BLaER1 (cell line): ENCODE measurements around the gene CYB561D1.

ENCODE experiments used
- H3K27ac ChIP-seq: shearing (Covaris generic); formaldehyde crosslinking; 2 replicates; pipeline ENCODE4 v1.8.1; 2022
- H3K27me3 ChIP-seq: shearing (Covaris generic); formaldehyde crosslinking; 2 replicates; pipeline ENCODE4 v1.8.1; 2022
- H3K36me3 ChIP-seq: shearing (Covaris generic); formaldehyde crosslinking; 2 replicates; pipeline ENCODE4 v1.8.1; 2022
- H3K4me1 ChIP-seq: shearing (Covaris generic); formaldehyde crosslinking; 2 replicates; pipeline ENCODE4 v1.8.1; 2022
- H3K4me2 ChIP-seq: shearing (Covaris generic); formaldehyde crosslinking; 2 replicates; pipeline ENCODE4 v1.8.1; 2022
- H3K4me3 ChIP-seq: shearing (Covaris generic); formaldehyde crosslinking; 2 replicates; pipeline ENCODE4 v1.8.1; 2022
- H3K9ac ChIP-seq: shearing (Covaris generic); formaldehyde crosslinking; 2 replicates; pipeline ENCODE4 v1.8.1; 2022
- H3K9me3 ChIP-seq: shearing (Covaris generic); formaldehyde crosslinking; 2 replicates; pipeline ENCODE4 v1.8.1; 2022
- H4K20me1 ChIP-seq: shearing (Covaris generic); formaldehyde crosslinking; 2 replicates; pipeline ENCODE4 v1.8.1; 2022
- Cebpa-rat ChIP-seq: shearing (Covaris generic); IDR thresholded peaks from 2 replicates; pipeline ENCODE4 v1.8.1; 2022

The CYB561D1 gene

DNA sequence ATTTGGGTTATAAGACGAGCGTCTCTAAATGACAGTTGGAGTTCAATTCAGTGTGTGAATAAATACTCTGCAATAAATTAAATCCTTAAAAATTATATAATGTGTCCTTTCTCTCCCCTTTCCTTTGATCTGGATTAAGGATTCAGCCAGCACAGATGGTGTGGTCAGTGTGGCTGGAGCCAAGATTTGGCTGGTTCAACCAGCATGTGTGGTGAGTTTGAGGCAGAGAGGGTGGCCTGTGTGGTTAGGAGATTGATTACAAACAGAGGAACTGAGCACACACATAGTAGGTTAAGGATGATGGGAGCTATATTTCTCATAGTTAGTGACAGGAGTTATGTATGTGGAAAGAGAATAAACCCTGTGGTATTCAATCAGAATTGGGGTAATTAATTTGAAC, 29.8 kb downstream of the CYB561D1 start:
- H3K9me3 ChIP-seq, result no peaks in the 10 kb centered on the region
- H3K4me3 ChIP-seq, result no peak overlapping the region
- TF ChIP-seq Cebpa-rat, result no peak
- H3K4me1 ChIP-seq, result peaks cover 14% of the 10 kb centered on the region
- no peak overlapping the region for H3K27ac ChIP-seq
- no peaks in the 10 kb centered on the region for H3K36me3 ChIP-seq
- H3K4me2 ChIP-seq, result no peak overlapping the region
- H3K27me3 ChIP-seq, result no peaks in the 10 kb centered on the region
- no peaks in the 10 kb centered on the region for H4K20me1 ChIP-seq
- no peak overlapping the region for H3K9ac ChIP-seq

GRCh38 chr1:109527098-109527811, 33.4 kb downstream of the CYB561D1 start:
- Histone ChIP-seq H3K36me3 (no peaks in the 10 kb centered on the region), H3K4me1 (peaks cover 50% of the 10 kb centered on the region), H3K27ac (no peak overlapping the region), H3K4me2 (peak overlapping the region; percentile 37), H3K9me3 (no peaks in the 10 kb centered on the region), H3K27me3 (no peaks in the 10 kb centered on the region), H3K9ac (no peak overlapping the region), H4K20me1 (no peaks in the 10 kb centered on the region), H3K4me3 (no peak overlapping the region)
- TF ChIP-seq Cebpa-rat, result no peak

DNA sequence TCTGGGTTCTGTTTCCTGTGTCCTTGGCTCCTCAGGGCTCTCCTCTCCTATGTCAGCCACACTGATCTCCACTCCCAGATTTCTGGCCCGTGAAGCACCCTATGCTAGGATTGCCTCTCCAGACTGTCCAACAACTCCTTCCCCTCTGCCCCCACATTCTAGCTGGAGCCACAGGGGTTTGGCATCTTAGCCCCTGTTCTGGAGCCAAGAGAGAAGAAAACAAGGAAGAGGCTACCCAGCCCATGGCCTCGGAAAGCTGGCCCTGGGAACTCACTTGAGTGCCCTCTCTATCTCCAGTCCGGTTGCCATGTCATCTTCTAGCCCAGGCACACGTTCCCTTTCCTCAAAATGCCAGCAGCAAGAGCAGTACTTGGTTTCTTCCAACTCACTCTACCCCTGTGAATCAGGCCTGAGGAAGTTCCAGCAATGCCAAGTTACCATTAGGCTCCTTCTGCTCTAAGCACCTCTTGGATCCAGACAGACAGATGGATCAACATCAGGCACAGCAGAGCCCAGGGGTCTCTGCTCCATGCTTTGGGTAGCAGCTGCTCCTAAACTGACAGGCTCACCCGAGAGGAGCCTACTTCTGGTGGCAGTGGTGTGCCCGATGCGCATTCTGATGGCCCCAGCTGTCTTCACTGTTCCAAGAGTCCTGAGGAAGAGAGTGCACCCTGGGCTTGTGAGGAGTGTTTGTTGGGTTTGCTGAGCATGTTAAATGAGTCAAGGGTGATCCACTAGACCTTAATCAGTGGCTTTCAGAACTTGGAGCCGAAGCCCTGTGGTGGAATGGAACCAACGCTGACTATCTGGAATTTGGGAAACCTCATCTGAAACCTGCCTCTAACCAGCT, 34.2 kb downstream of the CYB561D1 start:
- no peaks in the 10 kb centered on the region for H4K20me1 ChIP-seq
- no peaks in the 10 kb centered on the region for H3K27me3 ChIP-seq
- no peak overlapping the region for H3K9ac ChIP-seq
- no peak overlapping the region for H3K27ac ChIP-seq
- H3K9me3 ChIP-seq, result no peaks in the 10 kb centered on the region
- H3K36me3 ChIP-seq, result no peaks in the 10 kb centered on the region
- peak overlapping the region; percentile 37 for H3K4me2 ChIP-seq
- no peak overlapping the region for H3K4me3 ChIP-seq
- H3K4me1 ChIP-seq, result peaks cover 55% of the 10 kb centered on the region
- no peak for TF ChIP-seq Cebpa-rat

- Histone ChIP-seq H3K4me2 (no peak overlapping the region), H3K4me3 (no peak overlapping the region), H3K9me3 (no peaks in the 10 kb centered on the region), H3K27ac (no peak overlapping the region), H4K20me1 (no peaks in the 10 kb centered on the region), H3K27me3 (no peaks in the 10 kb centered on the region), H3K9ac (no peak overlapping the region), H3K36me3 (no peaks in the 10 kb centered on the region), H3K4me1 (peaks cover 55% of the 10 kb centered on the region)
- TF ChIP-seq Cebpa-rat, result no peak
Observed at GRCh38 chr1:109528712-109529111, 34.8 kb downstream of the CYB561D1 start.

DNA sequence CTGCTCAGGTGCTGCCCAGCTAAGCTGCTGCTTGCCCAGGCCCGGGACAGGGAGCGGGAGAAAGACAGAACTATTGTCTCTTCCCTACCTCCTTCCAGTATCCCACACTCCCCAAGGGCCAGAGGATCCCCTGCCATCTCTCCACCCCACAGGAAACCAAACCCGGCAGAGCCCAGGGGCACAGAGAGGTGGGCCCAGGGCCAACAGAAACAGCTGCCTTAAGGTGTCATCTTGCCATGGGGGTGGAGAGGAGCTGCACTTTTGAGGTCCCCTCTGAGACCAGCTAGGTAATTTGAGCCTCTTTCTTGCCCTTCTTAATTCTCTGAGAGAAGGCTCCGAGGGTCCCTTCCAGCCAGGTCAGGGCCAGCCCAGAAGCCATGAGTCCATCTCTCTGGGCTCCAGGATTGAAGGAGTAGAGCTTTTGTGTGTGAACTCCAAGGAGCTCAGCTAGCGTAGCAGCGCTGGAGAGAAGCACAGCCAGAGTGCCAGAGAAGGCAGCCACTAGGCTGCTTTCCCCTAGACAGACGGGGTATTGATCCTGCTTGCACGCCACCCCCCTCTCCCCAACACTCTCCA, 36.1 kb downstream of the CYB561D1 start:
- H3K27ac ChIP-seq, result peak overlapping the region; percentile 56; the same call in 1 of the 2 replicates
- H3K4me3 ChIP-seq, result no peak overlapping the region
- no peak for TF ChIP-seq Cebpa-rat

DNA sequence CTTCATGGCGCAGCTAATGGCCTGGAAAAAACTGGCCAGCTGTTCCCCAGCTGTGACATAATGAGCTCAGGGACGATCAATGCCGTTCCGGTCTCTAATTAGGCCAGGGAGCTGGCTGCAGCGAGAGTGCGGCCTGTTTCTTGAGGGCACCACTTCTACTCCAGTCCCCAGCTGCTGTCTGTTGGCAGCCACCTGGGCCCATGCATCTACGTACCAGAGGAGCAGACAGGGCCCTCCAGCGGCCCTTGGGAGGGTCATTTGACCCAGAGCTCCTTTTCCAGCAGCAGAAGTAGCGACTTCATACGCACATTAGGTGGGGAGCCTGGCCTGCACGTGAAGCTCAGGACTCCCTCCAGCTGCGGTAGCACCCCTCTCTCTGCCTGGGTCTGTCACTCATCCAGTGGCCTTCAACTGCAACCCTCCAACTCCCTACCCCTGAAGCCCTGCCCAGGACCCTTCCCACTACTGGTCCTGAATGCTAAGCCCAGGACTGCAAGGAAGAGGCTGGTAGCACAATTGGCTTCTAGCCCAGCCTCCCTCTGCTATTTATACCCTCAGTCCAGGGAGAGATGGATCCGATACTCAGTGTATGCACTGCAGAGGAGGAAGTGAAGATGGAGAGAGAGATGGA, 36.7 kb downstream of the CYB561D1 start:
- peak overlapping the region; percentile 79 for H3K4me2 ChIP-seq
- H3K27ac ChIP-seq, result peak overlapping the region; percentile 56
- no peak for TF ChIP-seq Cebpa-rat
- H3K4me1 ChIP-seq, result peaks cover 58% of the 10 kb centered on the region
- no peaks in the 10 kb centered on the region for H4K20me1 ChIP-seq
- H3K9ac ChIP-seq, result peak overlapping the region; percentile 52; the same call in 1 of the 2 replicates
- H3K4me3 ChIP-seq, result no peak overlapping the region
- H3K27me3 ChIP-seq, result no peaks in the 10 kb centered on the region
- no peaks in the 10 kb centered on the region for H3K9me3 ChIP-seq
- no peaks in the 10 kb centered on the region for H3K36me3 ChIP-seq

More for the DNA sequence above, 36.1 kb downstream of the CYB561D1 start:
- Histone ChIP-seq H3K9me3 (no peaks in the 10 kb centered on the region), H3K9ac (peak overlapping the region; percentile 20), H3K36me3 (no peaks in the 10 kb centered on the region), H4K20me1 (no peaks in the 10 kb centered on the region), H3K4me1 (peaks cover 55% of the 10 kb centered on the region), H3K27me3 (no peaks in the 10 kb centered on the region), H3K4me2 (peak overlapping the region; percentile 79)

DNA sequence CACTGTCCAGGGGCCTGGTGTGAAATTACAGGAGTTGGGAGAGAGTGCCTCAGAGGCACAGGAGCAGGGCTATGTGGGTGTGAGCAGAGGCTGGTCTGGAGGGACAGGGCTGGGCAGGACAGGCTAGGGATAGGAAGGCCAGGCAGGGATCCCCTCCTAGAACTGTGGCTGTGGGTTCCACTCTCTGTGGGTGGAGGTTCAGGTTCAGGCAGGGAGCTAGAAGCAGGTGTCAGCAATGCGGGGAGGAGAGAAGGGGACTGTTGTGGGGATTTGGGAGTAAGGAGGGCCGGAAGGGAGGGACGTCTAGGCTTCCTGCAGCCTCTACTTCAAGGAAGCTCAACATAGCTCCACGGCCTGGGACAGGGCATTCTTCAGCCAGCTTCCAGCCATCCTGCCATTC, 37.5 kb downstream of the CYB561D1 start:
- peak overlapping the region; percentile 56 for H3K27ac ChIP-seq
- no peaks in the 10 kb centered on the region for H3K36me3 ChIP-seq
- H3K9me3 ChIP-seq, result no peaks in the 10 kb centered on the region
- H4K20me1 ChIP-seq, result no peaks in the 10 kb centered on the region
- peaks cover 66% of the 10 kb centered on the region for H3K4me1 ChIP-seq
- no peak for TF ChIP-seq Cebpa-rat
- H3K9ac ChIP-seq, result peak overlapping the region; percentile 52; the same call in 1 of the 2 replicates
- no peak overlapping the region for H3K4me3 ChIP-seq
- peak overlapping the region; percentile 79 for H3K4me2 ChIP-seq
- no peaks in the 10 kb centered on the region for H3K27me3 ChIP-seq

DNA sequence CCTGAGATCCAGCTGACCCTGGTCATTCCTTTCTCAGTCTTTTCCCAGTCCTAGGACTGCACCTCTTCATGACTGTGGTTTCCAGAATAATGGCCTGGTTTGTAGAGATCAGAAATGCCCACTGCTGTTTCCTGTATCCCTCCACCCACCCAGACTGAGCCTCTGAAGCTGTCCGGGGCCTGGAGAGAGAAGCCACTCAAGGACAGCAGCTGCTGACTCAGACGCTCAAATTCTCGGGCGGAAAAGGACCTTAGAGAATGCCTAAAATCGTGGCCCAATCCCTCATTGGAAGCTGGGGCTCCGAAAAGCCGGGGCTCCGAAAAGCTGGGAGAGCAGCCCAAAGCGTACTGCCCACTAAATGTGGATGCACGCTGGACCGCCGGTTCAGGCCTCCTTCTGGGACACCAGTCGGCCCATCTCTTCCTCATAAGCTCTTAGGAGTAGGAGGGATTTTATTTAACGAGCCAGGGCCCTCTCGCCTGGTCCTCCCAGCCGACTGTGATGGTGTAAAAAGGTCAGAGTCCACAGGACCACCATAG, 38.0 kb downstream of the CYB561D1 start:
- Histone ChIP-seq H3K27ac (peak overlapping the region; percentile 67), H3K27me3 (no peaks in the 10 kb centered on the region), H4K20me1 (no peaks in the 10 kb centered on the region), H3K4me3 (no peak overlapping the region), H3K4me1 (peaks cover 67% of the 10 kb centered on the region), H3K9ac (peak overlapping the region; percentile 52; the same call in 1 of the 2 replicates), H3K9me3 (no peaks in the 10 kb centered on the region), H3K36me3 (no peaks in the 10 kb centered on the region), H3K4me2 (peak overlapping the region; percentile 79)
- TF ChIP-seq Cebpa-rat, result no peak

DNA sequence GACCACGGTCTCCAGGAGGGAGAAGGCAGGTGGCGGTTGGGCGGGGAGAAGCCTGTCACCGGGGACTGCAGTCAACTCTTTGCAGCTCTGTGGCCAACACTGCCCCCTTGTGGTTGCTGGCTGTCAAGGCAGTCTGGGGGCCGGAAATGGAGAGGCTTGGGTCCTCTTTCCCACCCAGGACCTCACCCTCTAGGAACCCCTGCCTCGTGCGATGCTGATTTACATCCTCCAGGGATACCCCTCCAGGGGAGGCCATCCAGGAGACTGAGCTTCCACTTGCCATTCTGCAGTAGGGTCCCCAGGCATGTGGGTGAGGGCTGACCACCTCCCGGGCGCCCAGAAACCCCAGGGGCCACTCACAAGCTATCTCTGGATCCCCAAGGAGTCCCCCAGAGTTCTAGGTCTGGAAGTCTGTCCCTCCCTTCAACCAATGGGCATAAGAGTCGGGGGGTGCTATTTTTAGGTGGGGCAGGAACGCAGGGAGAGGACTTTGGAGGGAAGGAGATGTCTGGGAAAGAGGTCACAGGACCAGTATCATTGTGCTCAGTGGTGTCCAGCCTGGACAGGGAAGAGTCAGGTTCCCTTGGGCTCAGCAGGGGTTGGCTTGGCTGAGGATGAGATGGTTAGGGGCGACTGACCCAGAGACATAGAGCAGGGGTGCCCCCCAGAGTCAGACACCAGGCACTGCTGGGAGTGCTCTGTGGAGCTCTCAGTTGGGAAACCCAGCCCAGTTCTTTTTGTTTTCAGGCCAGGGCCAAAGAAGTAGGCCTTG, 38.7 kb downstream of the CYB561D1 start:
- no peak for TF ChIP-seq Cebpa-rat
- Histone ChIP-seq H3K4me3 (peak overlapping the region; percentile 50), H3K27me3 (no peaks in the 10 kb centered on the region), H4K20me1 (no peaks in the 10 kb centered on the region), H3K4me1 (peaks cover 61% of the 10 kb centered on the region), H3K36me3 (no peaks in the 10 kb centered on the region), H3K4me2 (peak overlapping the region; percentile 79), H3K9ac (peak overlapping the region; percentile 49), H3K27ac (peak overlapping the region; percentile 67), H3K9me3 (no peaks in the 10 kb centered on the region)
